Epithelial cell of esophagus (primary cell): ENCODE data around the gene SRRT.
"Not testable (repeated sequence)": the region's sequence is repeated elsewhere in the genome, so short reads cannot be mapped to it uniquely, and the experiment has no call there.

Experiments used
- DNase-seq: peaks from one replicate; pipeline ENCODE4 v3.0.0; 2010; ENCODE audit warnings: low read depth
- H3K4me3 ChIP-seq: 2 replicates; pipeline ENCODE4 v1.5.1; 2011; ENCODE audit warnings: mild to moderate bottlenecking, low read length, control low read depth
- TF ChIP-seq, protein P1 (sequence below): IDR thresholded peaks from 2 replicates; pipeline ENCODE4 v1.5.1; 2011; ENCODE audit warnings: low read depth, mild to moderate bottlenecking, low read length, control low read depth, inconsistent platforms; ENCODE audit not compliant: insufficient read depth; ENCODE audit errors: missing control alignments

The SRRT gene

DNA sequence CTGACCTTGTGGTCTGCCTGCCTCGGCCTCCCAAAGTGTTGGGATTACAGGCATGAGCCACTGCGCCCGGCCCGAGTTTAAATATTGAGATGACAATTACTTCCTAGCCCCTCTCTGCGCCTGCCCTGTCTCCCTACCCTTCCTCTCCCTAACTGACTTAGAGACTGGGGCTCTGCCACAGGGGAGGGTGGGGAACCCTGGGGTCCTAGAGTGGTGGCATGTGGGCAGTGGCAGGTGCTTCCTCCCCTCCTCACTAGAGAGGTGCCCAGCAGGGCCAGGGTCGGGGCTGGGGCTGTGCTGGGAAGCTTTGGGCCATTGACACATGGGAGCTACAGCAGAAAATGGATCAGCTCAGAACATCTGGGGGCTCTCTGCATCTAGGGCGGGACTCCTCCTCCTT lies 27.7 kb downstream of the SRRT start:
- DNase-seq, result no peak
- no peak overlapping the region for H3K4me3 ChIP-seq
- TF ChIP-seq, protein P1, sequence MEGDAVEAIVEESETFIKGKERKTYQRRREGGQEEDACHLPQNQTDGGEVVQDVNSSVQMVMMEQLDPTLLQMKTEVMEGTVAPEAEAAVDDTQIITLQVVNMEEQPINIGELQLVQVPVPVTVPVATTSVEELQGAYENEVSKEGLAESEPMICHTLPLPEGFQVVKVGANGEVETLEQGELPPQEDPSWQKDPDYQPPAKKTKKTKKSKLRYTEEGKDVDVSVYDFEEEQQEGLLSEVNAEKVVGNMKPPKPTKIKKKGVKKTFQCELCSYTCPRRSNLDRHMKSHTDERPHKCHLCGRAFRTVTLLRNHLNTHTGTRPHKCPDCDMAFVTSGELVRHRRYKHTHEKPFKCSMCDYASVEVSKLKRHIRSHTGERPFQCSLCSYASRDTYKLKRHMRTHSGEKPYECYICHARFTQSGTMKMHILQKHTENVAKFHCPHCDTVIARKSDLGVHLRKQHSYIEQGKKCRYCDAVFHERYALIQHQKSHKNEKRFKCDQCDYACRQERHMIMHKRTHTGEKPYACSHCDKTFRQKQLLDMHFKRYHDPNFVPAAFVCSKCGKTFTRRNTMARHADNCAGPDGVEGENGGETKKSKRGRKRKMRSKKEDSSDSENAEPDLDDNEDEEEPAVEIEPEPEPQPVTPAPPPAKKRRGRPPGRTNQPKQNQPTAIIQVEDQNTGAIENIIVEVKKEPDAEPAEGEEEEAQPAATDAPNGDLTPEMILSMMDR, result no peak

DNA sequence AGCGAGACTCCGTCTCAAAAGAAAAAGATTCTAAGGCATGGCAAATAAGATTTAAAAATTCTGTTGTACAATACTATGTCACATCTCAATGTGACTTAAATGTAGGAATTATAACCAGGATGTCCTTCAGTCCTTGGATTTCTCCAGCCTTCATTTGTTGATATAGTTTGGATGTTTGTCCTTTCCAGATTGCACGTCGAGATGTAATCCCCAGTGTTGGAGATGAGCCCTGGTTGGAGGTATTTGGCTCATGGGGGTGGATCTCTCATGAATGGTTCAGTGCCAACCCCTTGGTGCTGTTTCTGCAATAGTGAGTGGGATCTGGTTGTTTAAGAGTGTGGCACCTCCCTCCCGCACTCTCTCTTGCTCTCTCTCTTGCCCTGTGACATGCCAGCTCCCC lies 33.6 kb downstream of the SRRT start:
- DNase-seq, result no peak
- no peak overlapping the region for H3K4me3 ChIP-seq
- TF ChIP-seq, protein P1, result no peak

DNA sequence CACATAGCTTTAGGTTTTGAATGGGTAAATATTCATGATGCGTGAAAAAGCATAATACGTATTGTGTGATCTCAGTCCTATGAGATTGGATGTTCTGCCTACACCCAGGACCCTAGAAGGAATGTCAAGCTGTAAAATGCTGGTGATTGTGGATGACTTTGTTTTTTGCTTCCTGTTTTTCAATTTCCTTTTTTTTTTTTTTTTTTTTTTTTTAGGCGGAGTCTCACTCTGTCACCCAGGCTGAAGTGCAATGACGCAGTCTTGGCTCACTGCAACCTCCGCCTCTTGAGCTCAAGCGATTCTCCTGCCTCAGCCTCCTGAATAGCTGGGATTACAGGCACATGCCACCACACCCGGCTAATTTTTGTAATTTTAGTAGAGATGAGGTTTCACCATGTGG lies 35.5 kb downstream of the SRRT start:
- H3K4me3 ChIP-seq, DNase-seq: not testable (repeated sequence)

DNA sequence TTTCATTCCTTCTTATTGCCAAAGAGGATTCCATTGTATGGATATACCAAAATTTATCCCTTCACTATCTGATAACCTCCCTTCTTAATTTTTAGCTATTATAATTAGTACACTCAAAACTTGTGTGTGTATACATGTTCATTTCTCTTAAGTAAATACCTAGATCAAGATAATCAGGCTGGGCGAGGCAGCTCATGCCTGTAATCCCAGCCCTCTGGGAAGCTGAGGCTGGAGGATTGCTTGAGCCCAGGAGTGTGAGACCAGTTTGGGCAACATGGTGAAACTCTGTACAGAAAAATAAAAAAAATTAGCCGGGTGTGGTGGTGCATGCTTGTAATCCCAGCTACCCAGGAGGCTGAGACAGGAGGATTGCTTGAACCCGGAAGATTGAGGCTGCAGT lies 36.6 kb downstream of the SRRT start:
- no peak overlapping the region for H3K4me3 ChIP-seq
- TF ChIP-seq, protein P1, result no peak
- no peak for DNase-seq

DNA sequence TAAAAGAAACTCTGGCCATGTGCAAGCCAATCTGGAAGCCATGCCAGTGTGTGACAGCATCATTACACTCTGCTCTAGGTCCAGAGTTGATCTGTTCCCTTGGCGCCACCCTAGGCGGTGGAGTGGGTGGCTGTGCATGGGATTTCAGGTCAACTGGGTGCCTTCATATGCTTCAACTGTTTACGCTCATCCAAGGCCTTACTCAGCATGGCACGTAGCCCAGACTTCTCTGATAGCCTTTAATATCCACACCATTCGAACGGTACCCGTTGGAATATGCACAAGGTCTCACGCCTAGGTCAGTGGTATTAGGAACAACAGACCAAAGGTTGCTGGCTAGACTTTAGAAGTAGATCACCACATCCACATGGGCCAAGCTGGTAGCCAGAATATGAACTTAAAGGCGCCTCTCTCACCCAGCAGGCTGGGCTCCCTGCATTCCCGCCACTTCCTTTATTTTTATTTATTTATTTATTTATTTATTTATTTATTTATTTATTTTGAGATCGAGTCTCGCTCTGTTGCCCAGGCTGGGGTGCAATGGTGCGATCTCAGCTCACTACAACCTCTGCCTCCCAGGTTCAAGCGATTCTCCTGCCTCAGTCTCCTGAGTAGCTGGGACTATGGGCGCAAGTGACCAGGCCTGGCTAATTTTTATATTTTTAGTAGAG lies 39.4 kb downstream of the SRRT start:
- no peak for DNase-seq
- TF ChIP-seq, protein P1, result no peak
- H3K4me3 ChIP-seq, result no peak overlapping the region

DNA sequence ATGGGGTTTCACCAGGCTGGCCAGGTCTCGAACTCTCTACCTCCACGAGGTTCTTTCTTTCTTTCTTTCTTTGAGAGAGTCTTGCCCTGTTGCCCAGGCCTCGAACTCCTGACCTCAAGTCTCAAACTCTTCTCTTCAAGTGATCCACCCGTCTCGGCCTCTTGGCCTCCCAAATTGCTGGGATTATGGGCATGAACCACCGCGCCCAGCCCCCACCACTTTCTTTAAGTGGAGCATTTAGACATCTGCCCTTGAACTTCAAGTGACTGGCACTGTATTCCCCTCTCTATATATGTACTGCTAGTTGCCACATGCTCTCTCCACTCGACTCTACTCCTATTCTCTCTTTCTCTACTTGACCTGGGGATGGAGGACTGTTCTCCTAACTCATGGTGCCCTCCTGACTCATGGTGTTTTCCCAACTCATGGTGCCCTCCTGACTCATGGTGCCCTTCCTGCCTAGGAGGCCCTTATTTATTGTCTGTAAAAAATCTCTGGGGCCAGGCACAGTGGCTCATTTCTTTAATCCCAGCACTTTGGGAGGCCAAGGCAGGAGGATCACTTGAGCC lies 40.1 kb downstream of the SRRT start:
- TF ChIP-seq, protein P1, result no peak
- peak; percentile 70 for DNase-seq

DNA sequence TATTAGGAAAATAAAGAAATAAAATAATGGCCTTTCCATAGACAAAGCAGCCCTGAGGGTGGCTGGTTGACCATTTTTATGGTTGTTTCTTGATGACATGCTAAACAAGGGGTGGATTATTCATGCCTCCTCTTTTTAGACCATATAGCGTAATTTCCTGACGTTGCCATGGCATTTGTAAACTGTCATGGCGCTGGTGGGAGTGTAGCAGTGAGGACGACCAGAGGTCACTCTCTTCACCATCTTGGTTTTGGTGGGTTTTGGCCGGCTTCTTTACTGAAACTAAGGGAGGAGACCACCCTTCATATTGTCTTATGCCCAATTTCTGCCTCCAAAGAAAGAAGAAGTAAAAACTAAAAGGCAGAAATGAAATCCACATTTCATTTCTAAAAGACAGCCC lies 44.4 kb downstream of the SRRT start:
- H3K4me3 ChIP-seq, DNase-seq: not testable (repeated sequence)

More for the DNA sequence above, 40.1 kb downstream of the SRRT start:
- H3K4me3 ChIP-seq, result no peak overlapping the region

DNA sequence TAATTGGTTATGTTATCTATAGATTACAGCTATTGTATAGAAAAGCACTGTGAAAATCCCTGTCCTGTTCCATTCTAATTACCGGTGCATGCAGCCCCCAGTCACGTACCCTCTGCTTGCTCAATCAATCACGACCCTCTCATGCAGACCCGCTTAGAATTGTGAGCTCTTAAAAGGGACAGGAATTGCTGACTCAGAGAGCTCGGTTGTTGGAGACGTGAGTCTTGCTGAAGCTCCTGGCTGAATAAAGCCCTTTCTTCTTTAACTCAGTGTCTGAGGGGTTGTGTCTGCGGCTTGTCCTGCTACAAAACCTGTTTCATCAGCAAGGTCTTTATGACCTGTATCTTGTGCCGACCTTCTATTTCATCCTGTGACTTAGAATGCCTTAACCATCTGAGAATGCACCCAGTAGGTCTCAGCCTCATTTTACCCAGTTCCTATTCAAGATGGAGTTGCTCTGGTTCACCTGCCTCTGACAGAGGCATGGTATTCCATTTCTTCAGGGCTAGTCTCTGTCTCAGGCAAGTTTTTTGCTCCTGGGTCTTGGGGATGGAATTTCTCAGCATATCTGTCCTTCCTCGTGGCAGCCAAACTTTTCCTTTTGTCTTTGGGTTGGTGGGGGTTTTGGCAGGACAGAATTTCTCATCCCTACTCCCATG lies 45.0 kb downstream of the SRRT start:
- H3K4me3 ChIP-seq, result not testable (repeated sequence)

More for the DNA sequence above, 45.0 kb downstream of the SRRT start:
- not testable (repeated sequence) for DNase-seq
